GM12801 (cell line): ENCODE measurements around the gene PDP2.

Source experiments
- CTCF ChIP-seq: IDR thresholded peaks from one replicate; pipeline ENCODE4 v1.5.1; 2011; ENCODE audit warnings: control low read depth; ENCODE audit not compliant: insufficient read length; ENCODE audit errors: extremely low read depth

The PDP2 gene

DNA sequence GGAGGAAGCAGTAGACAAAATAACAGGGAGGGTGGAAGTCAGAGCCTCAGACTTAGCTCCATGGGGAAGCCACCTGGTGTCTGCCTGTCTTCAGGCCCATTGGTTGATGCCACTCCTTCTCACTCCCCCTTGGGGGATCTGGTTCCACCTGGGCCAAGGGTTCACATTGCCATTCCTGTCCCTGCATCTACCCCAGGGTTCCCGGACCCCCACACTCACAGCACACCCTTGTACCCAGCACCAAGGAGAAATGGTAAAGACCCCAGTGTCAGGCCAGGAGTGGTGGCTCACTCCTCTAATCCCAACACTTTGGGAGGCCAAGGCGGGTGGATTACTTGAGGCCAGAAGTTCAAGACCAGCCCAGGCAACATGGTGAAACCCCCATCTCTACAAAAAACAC is 37.1 kb upstream of the PDP2 start:
- TF ChIP-seq CTCF, result no peak

GRCh38 chr16:66844009-66844341 is 36.3 kb upstream of the PDP2 start:
- TF ChIP-seq CTCF, result no peak

- TF ChIP-seq CTCF, result no peak
Observed at GRCh38 chr16:66844342-66845079, 35.8 kb upstream of the PDP2 start, which contains the start of gene CA7. Gene CA7 (plus strand): TSS chr16:66844414. CDS start chr16:66844488, 74 bp downstream.

DNA sequence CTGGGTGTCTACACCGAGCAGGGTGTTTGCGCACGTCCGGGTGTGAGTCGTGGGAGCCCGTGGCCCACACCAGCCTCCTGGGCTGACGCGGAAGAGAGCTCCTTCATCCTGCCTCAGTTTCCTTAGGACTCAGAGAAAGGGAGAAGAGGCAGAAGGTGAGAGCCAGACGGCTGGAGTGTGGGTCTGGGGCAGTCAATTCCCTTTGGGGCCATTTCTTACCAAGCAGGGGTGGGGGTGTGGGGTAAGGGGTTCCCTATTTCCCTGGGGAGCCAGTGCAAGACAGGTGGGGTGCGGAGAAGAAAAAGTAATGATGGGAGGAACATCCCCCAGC is 35.3 kb upstream of the PDP2 start:
- no peak for TF ChIP-seq CTCF

DNA sequence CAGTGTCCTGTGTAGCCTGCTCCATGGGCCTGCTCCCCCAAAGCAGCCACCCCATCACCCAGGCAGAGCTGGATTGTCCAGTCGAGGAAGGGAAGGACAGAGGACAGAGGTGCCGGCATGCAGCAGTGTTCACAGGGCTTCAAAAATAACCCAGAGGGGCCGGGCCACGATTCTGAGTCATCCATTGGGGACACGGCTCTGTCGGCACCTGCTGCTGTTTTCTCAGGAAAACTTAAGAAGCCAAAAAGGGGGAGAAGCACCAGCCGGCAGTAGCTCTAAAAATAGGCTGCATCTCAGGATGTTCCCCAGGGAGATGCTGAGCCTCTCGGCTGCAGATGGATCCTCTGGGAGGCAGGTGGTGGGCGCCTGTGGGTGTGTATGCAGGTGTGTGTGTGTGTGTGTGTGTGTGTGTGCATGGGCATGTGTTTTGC is 34.5 kb upstream of the PDP2 start:
- no peak for TF ChIP-seq CTCF

DNA sequence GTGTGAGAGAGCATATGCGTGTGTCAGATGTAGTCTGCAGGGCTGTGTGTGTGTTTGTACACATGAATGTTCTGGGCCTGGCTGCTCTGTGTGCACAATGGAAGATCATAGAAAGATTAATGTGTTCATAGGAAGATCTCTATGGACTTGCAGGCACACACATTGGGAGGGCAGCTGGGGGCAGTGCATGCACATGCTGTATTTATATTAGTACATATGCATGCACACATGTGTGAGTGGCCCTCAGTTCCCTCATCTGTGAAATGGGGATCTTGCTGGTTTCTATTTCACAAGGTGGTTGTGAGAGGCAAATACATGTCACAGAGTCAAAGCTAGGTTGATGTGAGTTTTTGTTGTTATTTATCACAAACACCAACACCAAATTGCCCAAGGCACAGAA is 34.0 kb upstream of the PDP2 start:
- TF ChIP-seq CTCF, result no peak

GRCh38 chr16:66846831-66847230 is 33.5 kb upstream of the PDP2 start:
- no peak for TF ChIP-seq CTCF
